G401 (cell line): ENCODE results near the gene ANK2. TPM values are rescaled to one million over a fixed set of nuclear protein-coding genes. Genes with fewer than 3 reads are reported as not detected.

Source experiments
- DNase-seq: peaks from one replicate; pipeline ENCODE4 v3.0.0-alpha.2; 2015; ENCODE audit warnings: low spot score
- in situ Hi-C: cut with HindIII; loops from 2 replicates; pipeline ENCODE4 v1.10.0; 2016; ENCODE audit warnings: low sequenced_read_pairs, mixed read lengths
- total RNA-seq: library from RNA; depleted of rRNA; stranded (reverse); fragments of >200 nt; shearing (Covaris generic); gene quantifications from 2 replicates; pipeline ENCODE4 v1.2.3, GENCODE V29; 2014

Gene ANK2
- total RNA-seq, 1 experiment from 2014 or later, result 7.2 TPM

- in situ Hi-C loops, result no loop called here
- no peak for DNase-seq
Observed at GRCh38 chr4:113356453-113356852, 307.0 kb downstream of the ANK2 start.

- in situ Hi-C loops, result no loop called here
- DNase-seq, result no peak
Observed at GRCh38 chr4:113358784-113359183, 309.3 kb downstream of the ANK2 start.

GRCh38 chr4:113365377-113365776 lies 315.9 kb downstream of the ANK2 start:
- DNase-seq, result no peak
- in situ Hi-C loops, result no loop called here

- in situ Hi-C loops, result no loop called here
- DNase-seq, result no peak
Observed at GRCh38 chr4:113368056-113368455, 318.6 kb downstream of the ANK2 start.

- in situ Hi-C loops, result no loop called here
- no peak for DNase-seq
Observed at GRCh38 chr4:113371111-113371510, 321.7 kb downstream of the ANK2 start.

GRCh38 chr4:113375964-113376666 lies 326.7 kb downstream of the ANK2 start:
- in situ Hi-C loops, result no loop called here
- no peak for DNase-seq

- no peak for DNase-seq
- in situ Hi-C loops, result no loop called here
Observed at GRCh38 chr4:113378836-113379235, 329.4 kb downstream of the ANK2 start.

GRCh38 chr4:113382704-113383103 lies 333.3 kb downstream of the ANK2 start:
- no peak for DNase-seq
- in situ Hi-C loops, result no loop called here

- DNase-seq, result peak; percentile 49
- in situ Hi-C loops, result no loop called here
Observed at GRCh38 chr4:113383111-113383785, 333.8 kb downstream of the ANK2 start.

GRCh38 chr4:113384600-113384999 lies 335.1 kb downstream of the ANK2 start:
- no peak for DNase-seq
- in situ Hi-C loops, result no loop called here

GRCh38 chr4:113385281-113385899 lies 335.9 kb downstream of the ANK2 start:
- in situ Hi-C loops, result no loop called here
- no peak for DNase-seq

GRCh38 chr4:113389160-113389559 lies 339.7 kb downstream of the ANK2 start:
- no peak for DNase-seq
- in situ Hi-C loops, result no loop called here

- in situ Hi-C loops, result no loop called here
- no peak for DNase-seq
Observed at GRCh38 chr4:113390850-113391249, 341.4 kb downstream of the ANK2 start.

- no peak for DNase-seq
- in situ Hi-C loops, result no loop called here
Observed at GRCh38 chr4:113394108-113394729, 344.8 kb downstream of the ANK2 start.

GRCh38 chr4:113394730-113395530 lies 345.5 kb downstream of the ANK2 start:
- peak; percentile 92 for DNase-seq
- in situ Hi-C loops, result no loop called here

- in situ Hi-C loops, result no loop called here
- DNase-seq, result no peak
Observed at GRCh38 chr4:113397114-113397701, 347.8 kb downstream of the ANK2 start.

- in situ Hi-C loops, result no loop called here
- DNase-seq, result no peak
Observed at GRCh38 chr4:113398441-113399143, 349.1 kb downstream of the ANK2 start.

GRCh38 chr4:113404167-113404571 lies 354.7 kb downstream of the ANK2 start:
- in situ Hi-C loops, result no loop called here
- DNase-seq, result no peak
